Upper lobe of right lung (tissue), 1 donor: ENCODE measurements around the gene ZNRD2. TPM values are rescaled to one million over a fixed set of nuclear protein-coding genes. Genes with fewer than 3 reads are reported as not detected.
A peak's percentile ranks its signal among the peaks of the same experiment; 100 is the strongest.
"Not testable (repeated sequence)": the region's sequence is repeated elsewhere in the genome, so short reads cannot be mapped to it uniquely, and the experiment has no call there.

Experiments
- ATAC-seq: fragments of 200-7000 bp; cut with Tn5 transposase; one replicate; pipeline ENCODE4 v1.9.1; 2020; ENCODE audit warnings: mild to moderate bottlenecking, moderate library complexity
- DNase-seq: peaks from one replicate; pipeline ENCODE4 v3.0.0-alpha.2; 2020
- H3K27ac ChIP-seq: fragments of 200-600 bp; one replicate; pipeline ENCODE4 v1.8.0; 2022
- H3K27me3 ChIP-seq: fragments of 200-600 bp; one replicate; pipeline ENCODE4 v1.8.0; 2022; ENCODE audit warnings: mild to moderate bottlenecking
- H3K36me3 ChIP-seq: fragments of 200-600 bp; one replicate; pipeline ENCODE4 v1.8.0; 2022
- H3K4me1 ChIP-seq: fragments of 200-600 bp; one replicate; pipeline ENCODE4 v1.8.0; 2022
- H3K4me3 ChIP-seq: fragments of 200-600 bp; one replicate; pipeline ENCODE4 v1.8.0; 2022; ENCODE audit warnings: mild to moderate bottlenecking
- H3K9me3 ChIP-seq: fragments of 200-600 bp; one replicate; pipeline ENCODE4 v1.8.0; 2022
- intact Hi-C: fragments of 100-400 bp; cut with DNase I; formaldehyde crosslinking; loops from one replicate; pipeline ENCODE4 v1.11.0; 2022
- total RNA-seq: library from RNA; stranded (reverse); fragmentation: NEBNext Ultra II Directional; extraction: Animal tissue kit (Norgen Biotek cat#: 25700); gene quantifications from one replicate; pipeline ENCODE4 v1.2.1, GENCODE V29; 2021
- TF ChIP-seq, protein P1 (sequence below): fragments of 200-600 bp; IDR thresholded peaks from one replicate; pipeline ENCODE4 v1.8.0; 2022; ENCODE audit warnings: antibody characterized with exemption
- donor health status: DM: no; HTN: yes; CAD: no; lungs with severe emphysema.

Gene ZNRD2
- total RNA-seq, 1 donor from 2014 or later: 24.0 TPM

DNA sequence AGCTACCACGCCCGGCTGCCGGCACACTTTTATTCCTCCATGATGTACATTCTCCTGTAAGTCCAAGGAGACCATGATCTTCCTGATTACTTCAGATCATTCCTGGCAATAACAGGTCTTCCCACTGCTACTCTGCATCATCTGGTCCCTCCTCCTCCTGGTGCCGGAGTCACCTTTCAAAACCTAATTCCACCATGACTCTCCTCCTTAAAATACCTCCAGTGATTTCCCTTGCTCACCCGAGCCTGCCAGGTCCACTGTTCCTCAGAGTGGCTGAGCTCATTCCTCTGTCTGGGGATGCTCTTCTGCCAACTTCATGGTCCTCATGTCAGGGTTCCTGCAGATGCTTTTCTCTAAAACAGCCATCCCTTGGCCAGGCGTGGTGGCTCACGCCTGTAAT lies 8.3 kb upstream of the ZNRD2 start:
- intact Hi-C loops: no loop called here
- peaks cover 42% of the 10 kb centered on the region for H3K4me1 ChIP-seq
- TF ChIP-seq, protein P1, sequence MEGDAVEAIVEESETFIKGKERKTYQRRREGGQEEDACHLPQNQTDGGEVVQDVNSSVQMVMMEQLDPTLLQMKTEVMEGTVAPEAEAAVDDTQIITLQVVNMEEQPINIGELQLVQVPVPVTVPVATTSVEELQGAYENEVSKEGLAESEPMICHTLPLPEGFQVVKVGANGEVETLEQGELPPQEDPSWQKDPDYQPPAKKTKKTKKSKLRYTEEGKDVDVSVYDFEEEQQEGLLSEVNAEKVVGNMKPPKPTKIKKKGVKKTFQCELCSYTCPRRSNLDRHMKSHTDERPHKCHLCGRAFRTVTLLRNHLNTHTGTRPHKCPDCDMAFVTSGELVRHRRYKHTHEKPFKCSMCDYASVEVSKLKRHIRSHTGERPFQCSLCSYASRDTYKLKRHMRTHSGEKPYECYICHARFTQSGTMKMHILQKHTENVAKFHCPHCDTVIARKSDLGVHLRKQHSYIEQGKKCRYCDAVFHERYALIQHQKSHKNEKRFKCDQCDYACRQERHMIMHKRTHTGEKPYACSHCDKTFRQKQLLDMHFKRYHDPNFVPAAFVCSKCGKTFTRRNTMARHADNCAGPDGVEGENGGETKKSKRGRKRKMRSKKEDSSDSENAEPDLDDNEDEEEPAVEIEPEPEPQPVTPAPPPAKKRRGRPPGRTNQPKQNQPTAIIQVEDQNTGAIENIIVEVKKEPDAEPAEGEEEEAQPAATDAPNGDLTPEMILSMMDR: no peak

DNA sequence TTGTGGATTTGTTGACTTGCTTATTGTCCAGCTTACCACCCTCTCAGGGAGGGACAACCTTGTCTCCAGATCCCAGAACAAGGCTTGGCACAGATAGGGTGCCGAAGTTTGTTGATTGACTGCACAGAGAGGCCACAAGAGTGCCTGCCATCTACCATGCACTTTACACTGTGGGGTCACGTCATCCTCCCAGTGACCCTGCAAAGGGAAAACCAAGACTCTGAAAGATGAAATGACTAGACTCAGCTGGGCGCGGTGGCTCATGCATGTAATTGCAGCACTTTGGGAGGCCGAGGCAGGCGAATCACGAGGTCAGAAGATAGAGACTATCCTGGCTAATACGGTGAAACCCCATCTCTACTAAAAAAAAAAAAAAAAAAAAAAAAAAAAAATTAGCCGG lies 7.5 kb upstream of the ZNRD2 start:
- no peak overlapping the region for H3K27ac ChIP-seq
- no peaks in the 10 kb centered on the region for H3K27me3 ChIP-seq
- intact Hi-C loops: no loop called here
- TF ChIP-seq, protein P1: no peak
- peaks cover 40% of the 10 kb centered on the region for H3K4me1 ChIP-seq
- ATAC-seq: no peak
- H3K4me3 ChIP-seq: no peak overlapping the region
- DNase-seq: no peak
- no peaks in the 10 kb centered on the region for H3K36me3 ChIP-seq
- H3K9me3 ChIP-seq: no peaks in the 10 kb centered on the region

More for the DNA sequence above, 8.3 kb upstream of the ZNRD2 start:
- no peaks in the 10 kb centered on the region for H3K27me3 ChIP-seq
- H3K9me3 ChIP-seq: no peaks in the 10 kb centered on the region
- no peak overlapping the region for H3K4me3 ChIP-seq
- DNase-seq: no peak
- no peak overlapping the region for H3K27ac ChIP-seq
- ATAC-seq: no peak
- H3K36me3 ChIP-seq: no peaks in the 10 kb centered on the region

DNA sequence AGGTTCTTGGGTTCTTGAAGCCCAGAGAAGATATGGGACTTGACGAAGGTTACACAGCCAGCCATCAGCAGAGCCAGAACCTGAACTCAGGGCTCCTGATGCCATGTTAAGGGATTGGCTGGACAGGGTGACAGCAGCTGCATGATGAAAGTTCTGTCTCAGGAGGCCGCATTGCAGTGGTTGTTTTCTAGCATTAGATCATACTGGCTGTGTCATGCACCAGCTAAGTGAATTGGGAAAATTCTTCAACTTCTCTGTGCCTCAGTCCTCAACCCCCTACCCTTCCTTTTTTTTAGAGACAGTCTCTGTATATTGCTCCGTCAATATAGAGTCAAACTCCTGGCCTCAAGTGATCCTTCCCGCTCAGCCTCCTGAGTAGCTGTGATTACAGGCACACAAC lies 6.7 kb upstream of the ZNRD2 start:
- Histone ChIP-seq H3K9me3 (no peaks in the 10 kb centered on the region), H3K36me3 (no peaks in the 10 kb centered on the region), H3K27ac (no peak overlapping the region), H3K4me3 (no peak overlapping the region), H3K27me3 (no peaks in the 10 kb centered on the region), H3K4me1 (peaks cover 46% of the 10 kb centered on the region)
- TF ChIP-seq, protein P1: no peak
- ATAC-seq: no peak
- DNase-seq: no peak
- intact Hi-C loops: no loop called here

DNA sequence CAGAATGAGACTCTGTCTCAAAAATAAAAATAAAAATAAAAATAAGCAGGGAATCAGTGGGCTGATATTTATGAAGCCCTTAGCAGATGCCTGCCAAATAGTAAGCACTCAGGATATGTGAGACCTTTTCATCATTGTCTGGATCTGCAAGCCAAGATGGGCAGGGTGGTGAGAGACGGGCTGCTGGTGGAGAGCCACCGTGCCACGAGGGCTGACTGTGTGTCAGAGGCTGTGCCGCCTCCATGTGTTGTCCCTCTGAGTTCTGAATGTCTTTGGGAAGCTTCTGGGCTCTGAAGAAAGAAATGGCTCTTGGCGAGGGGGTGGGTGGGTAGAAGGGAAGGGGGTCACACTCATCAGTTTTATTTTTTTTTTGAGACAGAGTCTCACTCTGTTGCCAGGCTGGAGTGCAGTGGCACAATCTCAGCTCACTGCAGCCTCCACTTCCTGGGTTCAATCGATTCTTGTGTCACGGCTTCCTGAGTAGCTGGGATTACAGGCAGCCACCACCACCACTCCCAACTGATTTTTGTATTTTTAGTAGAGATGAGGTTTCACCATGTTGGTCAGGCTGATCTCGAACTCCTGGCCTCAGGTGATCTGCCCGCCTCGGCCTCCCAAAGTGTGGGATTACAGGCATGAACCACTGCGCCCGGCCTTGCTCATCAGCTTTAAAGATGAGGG lies 5.3 kb upstream of the ZNRD2 start:
- ATAC-seq, H3K36me3 ChIP-seq, intact Hi-C loops, H3K4me3 ChIP-seq, H3K27me3 ChIP-seq, DNase-seq, H3K9me3 ChIP-seq: not testable (repeated sequence)
- peak overlapping the region; percentile 61 for H3K27ac ChIP-seq
- H3K4me1 ChIP-seq: peaks cover 38% of the 10 kb centered on the region

DNA sequence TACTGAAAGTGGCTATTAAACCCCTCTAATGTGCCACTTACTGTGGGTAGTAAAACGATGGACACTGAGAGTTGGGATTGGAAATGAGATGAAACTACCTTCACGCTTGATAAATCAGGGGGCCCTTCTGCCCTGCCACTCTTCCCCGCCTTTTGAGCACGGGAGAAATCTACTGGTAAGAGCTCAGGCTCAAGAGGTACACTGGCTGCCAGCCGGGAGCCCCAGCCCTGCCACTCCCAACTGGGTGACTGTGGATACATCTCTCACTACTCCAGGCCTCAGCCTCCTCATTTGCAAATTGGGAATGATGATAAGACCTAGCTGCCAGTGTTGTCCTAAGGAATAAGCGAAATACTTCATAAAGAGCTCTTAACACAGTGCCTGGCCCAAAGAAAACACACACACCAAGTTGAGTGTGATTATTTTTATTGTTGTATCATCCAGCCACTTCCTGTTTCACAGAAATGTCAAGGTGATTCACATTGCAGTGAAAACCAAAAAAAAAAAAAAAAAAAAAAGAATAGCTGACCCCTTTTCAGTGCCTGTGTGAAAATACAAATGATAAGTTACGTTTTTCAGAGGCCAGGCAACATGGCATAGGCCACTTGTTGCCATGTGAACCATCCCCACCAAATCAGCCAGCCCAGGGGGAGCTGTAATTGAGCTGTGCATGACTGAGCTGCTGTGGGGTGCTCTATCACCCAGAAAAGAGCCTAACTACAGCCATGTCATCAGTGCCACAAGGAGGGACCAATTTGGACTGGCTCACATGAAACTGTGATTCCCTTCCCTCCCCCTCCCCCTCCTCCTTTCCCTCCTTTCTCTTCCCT lies 4.4 kb upstream of the ZNRD2 start:
- TF ChIP-seq, protein P1: no peak
- no peak overlapping the region for H3K4me3 ChIP-seq
- ATAC-seq: no peak
- peaks cover 31% of the 10 kb centered on the region for H3K4me1 ChIP-seq
- H3K27ac ChIP-seq: peak overlapping the region; percentile 61
- intact Hi-C loops: no loop called here
- DNase-seq: no peak
- no peaks in the 10 kb centered on the region for H3K27me3 ChIP-seq
- no peaks in the 10 kb centered on the region for H3K36me3 ChIP-seq
- no peaks in the 10 kb centered on the region for H3K9me3 ChIP-seq
